WTC11 (cell line): ENCODE data around the gene TFEB. TPM values are rescaled to one million over a fixed set of nuclear protein-coding genes. Genes with fewer than 3 reads are reported as not detected.

ENCODE experiments used
- ATAC-seq: fragments of 200-7000 bp; cut with Tn5 transposase; 2 replicates; pipeline ENCODE4 v1.10.0; 2021; ENCODE audit warnings: mild to moderate bottlenecking, moderate library complexity
- CTCF ChIA-PET: fragments of 300-600 bp; sonication (Branson Sonifier 250); formaldehyde crosslinking; loops from one replicate; lab custom pipeline; 2021; ENCODE audit warnings: antibody characterized with exemption; lab: Charles Lee
- POLR2A ChIA-PET: fragments of 350-600 bp; sonication (Branson Sonifier 250); formaldehyde crosslinking; loops from one replicate; lab custom pipeline; 2021; ENCODE audit warnings: antibody characterized with exemption; lab: Charles Lee
- DNase-seq: peaks from one replicate; pipeline ENCODE4 v3.0.0; 2021; ENCODE audit warnings: low spot score
- H3K27ac Mint-ChIP-seq: 2 replicates; pipeline ENCODE4 v1.8.0; 2021; ENCODE audit warnings: mixed read lengths
- H3K27me3 Mint-ChIP-seq: 2 replicates; pipeline ENCODE4 v1.8.0; 2021; ENCODE audit warnings: low read depth, mild to moderate bottlenecking, moderate library complexity, mixed read lengths
- H3K36me3 Mint-ChIP-seq: 2 replicates; pipeline ENCODE4 v1.8.0; 2021; ENCODE audit warnings: mixed read lengths
- H3K4me1 Mint-ChIP-seq: 2 replicates; pipeline ENCODE4 v1.8.0; 2022; ENCODE audit warnings: mixed read lengths
- H3K4me3 Mint-ChIP-seq: 2 replicates; pipeline ENCODE4 v1.8.0; 2021; ENCODE audit warnings: mild to moderate bottlenecking, moderate library complexity, mixed read lengths
- H3K9me3 Mint-ChIP-seq: 2 replicates; pipeline ENCODE4 v1.8.0; 2021; ENCODE audit warnings: mixed read lengths
- AR ChIP-seq: fragments of 250-450 bp; sonication (Bioruptor Pico); IDR thresholded peaks from 2 replicates; pipeline ENCODE4 v1.9.0; 2021; ENCODE audit warnings: mild to moderate bottlenecking
- CBFB ChIP-seq: sonication (generic); formaldehyde crosslinking; IDR thresholded peaks from 2 replicates; pipeline ENCODE4 v1.8.1; 2022; ENCODE audit warnings: mild to moderate bottlenecking, low read depth, missing genetic modification reagents
- CDX4 ChIP-seq: fragments of 250-450 bp; sonication (Bioruptor Pico); IDR thresholded peaks from 2 replicates; pipeline ENCODE4 v1.9.0; 2021; ENCODE audit warnings: moderate library complexity, mild to moderate bottlenecking, inconsistent platforms, borderline replicate concordance
- EMX1 ChIP-seq: fragments of 250-450 bp; sonication (Bioruptor Pico); IDR thresholded peaks from 2 replicates; pipeline ENCODE4 v1.8.0; 2021; ENCODE audit warnings: mild to moderate bottlenecking
- ETV6 ChIP-seq: sonication (generic); formaldehyde crosslinking; IDR thresholded peaks from 2 replicates; pipeline ENCODE4 v1.8.1; 2022; ENCODE audit warnings: mild to moderate bottlenecking, missing genetic modification reagents
- FOXK1 ChIP-seq: sonication (generic); formaldehyde crosslinking; IDR thresholded peaks from 2 replicates; pipeline ENCODE4 v1.8.0; 2022; ENCODE audit warnings: mild to moderate bottlenecking, moderate library complexity, missing genetic modification reagents
- FOXP4 ChIP-seq: sonication (generic); formaldehyde crosslinking; IDR thresholded peaks from 2 replicates; pipeline ENCODE4 v1.8.0; 2022; ENCODE audit warnings: mild to moderate bottlenecking, missing genetic modification reagents
- HMGA2 ChIP-seq: fragments of 250-450 bp; sonication (Bioruptor Pico); IDR thresholded peaks from 2 replicates; pipeline ENCODE4 v1.4.0; 2021; ENCODE audit warnings: mild to moderate bottlenecking, moderate library complexity
- IRF2 ChIP-seq: sonication (generic); formaldehyde crosslinking; IDR thresholded peaks from 2 replicates; pipeline ENCODE4 v1.8.0; 2022; ENCODE audit warnings: low read depth, missing genetic modification reagents, borderline replicate concordance
- JUN ChIP-seq: sonication (generic); formaldehyde crosslinking; IDR thresholded peaks from 2 replicates; pipeline ENCODE4 v1.8.0; 2023; ENCODE audit warnings: mild to moderate bottlenecking, missing genetic modification reagents
- MAX ChIP-seq: sonication (generic); formaldehyde crosslinking; IDR thresholded peaks from 2 replicates; pipeline ENCODE4 v1.8.0; 2022; ENCODE audit warnings: mild to moderate bottlenecking, missing genetic modification reagents
- MYBL2 ChIP-seq: sonication (generic); formaldehyde crosslinking; IDR thresholded peaks from 2 replicates; pipeline ENCODE4 v1.8.1; 2023; ENCODE audit warnings: mild to moderate bottlenecking, moderate library complexity, missing genetic modification reagents
- NFATC4 ChIP-seq: fragments of 250-450 bp; sonication (Bioruptor Pico); IDR thresholded peaks from 2 replicates; pipeline ENCODE4 v1.9.0; 2021; ENCODE audit warnings: mild to moderate bottlenecking
- NR2C2 ChIP-seq: sonication (generic); formaldehyde crosslinking; IDR thresholded peaks from 2 replicates; pipeline ENCODE4 v1.8.0; 2022; ENCODE audit warnings: mild to moderate bottlenecking, missing genetic modification reagents
- OVOL2 ChIP-seq: fragments of 250-450 bp; sonication (Bioruptor Pico); IDR thresholded peaks from 2 replicates; pipeline ENCODE4 v1.9.0; 2021; ENCODE audit warnings: mild to moderate bottlenecking, borderline replicate concordance
- SMAD3 ChIP-seq: sonication (generic); formaldehyde crosslinking; IDR thresholded peaks from 2 replicates; pipeline ENCODE4 v1.8.0; 2022; ENCODE audit warnings: missing genetic modification reagents, mild to moderate bottlenecking, borderline replicate concordance
- SP1 ChIP-seq: sonication (generic); formaldehyde crosslinking; conservative IDR thresholded peaks from 2 replicates; pipeline ENCODE4 v1.8.1; 2022; ENCODE audit warnings: missing genetic modification reagents
- TCF7 ChIP-seq: sonication (generic); formaldehyde crosslinking; IDR thresholded peaks from 2 replicates; pipeline ENCODE4 v1.8.0; 2022; ENCODE audit warnings: mild to moderate bottlenecking, low read depth, missing genetic modification reagents, moderate library complexity
- TEAD4 ChIP-seq: sonication (generic); formaldehyde crosslinking; IDR thresholded peaks from 2 replicates; pipeline ENCODE4 v1.8.0; 2022; ENCODE audit warnings: mild to moderate bottlenecking, missing genetic modification reagents
- ZNF219 ChIP-seq: sonication (generic); formaldehyde crosslinking; IDR thresholded peaks from 2 replicates; pipeline ENCODE4 v1.8.0; 2023; ENCODE audit warnings: missing genetic modification reagents, mild to moderate bottlenecking, borderline replicate concordance
- ZNF416 ChIP-seq: fragments of 250-450 bp; sonication (Bioruptor Pico); IDR thresholded peaks from 2 replicates; pipeline ENCODE4 v1.9.0; 2021; ENCODE audit warnings: mild to moderate bottlenecking, inconsistent platforms
- ZNF532 ChIP-seq: fragments of 250-450 bp; sonication (Bioruptor Pico); IDR thresholded peaks from 2 replicates; pipeline ENCODE4 v1.9.0; 2021; ENCODE audit warnings: mild to moderate bottlenecking, borderline replicate concordance
- ZNF671 ChIP-seq: fragments of 250-450 bp; sonication (Bioruptor Pico); IDR thresholded peaks from 2 replicates; pipeline ENCODE4 v1.8.0; 2021; ENCODE audit warnings: mild to moderate bottlenecking
- ZSCAN18 ChIP-seq: fragments of 250-450 bp; sonication (Bioruptor Pico); IDR thresholded peaks from 2 replicates; pipeline ENCODE4 v2.1.2; 2022; ENCODE audit warnings: mild to moderate bottlenecking, moderate library complexity
- total RNA-seq: library from RNA; stranded (reverse); gene quantifications from 3 replicates; pipeline ENCODE4 v1.2.3, GENCODE V29; 2021
- TF ChIP-seq, protein P1 (sequence below): sonication (generic); formaldehyde crosslinking; IDR thresholded peaks from 2 replicates; pipeline ENCODE4 v1.8.0; 2022; ENCODE audit warnings: mild to moderate bottlenecking, missing genetic modification reagents

TFEB gene
- total RNA-seq, 1 experiment from 2014 or later, result 3.9 TPM

- H3K9me3 Mint-ChIP-seq, result peaks cover 16% of the 10 kb centered on the region
- peaks cover 13% of the 10 kb centered on the region for H3K4me1 Mint-ChIP-seq
- DNase-seq (no peak), ATAC-seq (no peak)
- ChIA-PET CTCF (no interaction called here), POLR2A (no interaction called here)
- H3K27me3 Mint-ChIP-seq, result peaks cover 19% of the 10 kb centered on the region
- no peaks in the 10 kb centered on the region for H3K36me3 Mint-ChIP-seq
- no peak overlapping the region for H3K4me3 Mint-ChIP-seq
- H3K27ac Mint-ChIP-seq, result no peak overlapping the region
- TF ChIP-seq OVOL2 (CRISPR knock-in tag) (no peak), ZNF532 (CRISPR knock-in tag) (no peak), NR2C2 (no peak), SMAD3 (CRISPR knock-in tag) (no peak), EMX1 (CRISPR knock-in tag) (no peak), ZNF671 (CRISPR knock-in tag) (no peak), CBFB (CRISPR knock-in tag) (no peak), CDX4 (CRISPR knock-in tag) (no peak), FOXK1 (CRISPR knock-in tag) (no peak), TCF7 (no peak), ETV6 (no peak), NFATC4 (CRISPR knock-in tag) (no peak)
Observed at GRCh38 chr6:41668968-41669367, 66.4 kb downstream of the TFEB start.

DNA sequence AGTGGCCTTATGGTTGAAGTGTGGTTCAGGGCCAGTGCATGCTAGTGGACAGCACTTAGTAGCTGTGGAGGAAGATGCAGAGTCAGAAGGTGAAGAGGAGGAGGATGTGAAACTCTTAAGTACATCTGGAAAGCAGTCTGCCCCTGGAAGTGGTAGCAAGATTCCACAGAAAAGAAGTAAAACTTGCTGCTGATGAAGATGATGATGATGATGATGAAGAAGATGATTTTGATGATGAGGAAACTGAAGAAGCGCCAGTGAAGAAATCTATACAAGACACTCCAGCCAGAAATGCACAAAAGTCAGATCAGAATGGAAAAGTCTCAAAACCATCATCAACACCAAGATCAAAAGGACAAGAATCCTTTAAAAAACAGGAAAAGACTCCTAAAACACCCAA is 68.2 kb downstream of the TFEB start:
- Mint-ChIP-seq H3K9me3 (peaks cover 16% of the 10 kb centered on the region), H3K27ac (no peak overlapping the region), H3K27me3 (peaks cover 22% of the 10 kb centered on the region), H3K36me3 (no peaks in the 10 kb centered on the region), H3K4me1 (peaks cover 5% of the 10 kb centered on the region; the same call in 1 of the 2 replicates), H3K4me3 (no peak overlapping the region)
- DNase-seq (no peak), ATAC-seq (no peak)
- ChIA-PET POLR2A (no interaction called here), CTCF (no interaction called here)
- TF ChIP-seq FOXK1 (CRISPR knock-in tag), result no peak
- no peak for TF ChIP-seq ETV6
- no peak for TF ChIP-seq TCF7
- TF ChIP-seq IRF2 (CRISPR knock-in tag), result no peak
- no peak for TF ChIP-seq ZSCAN18 (CRISPR knock-in tag)
- no peak for TF ChIP-seq TEAD4 (CRISPR knock-in tag)
- no peak for TF ChIP-seq SP1 (CRISPR knock-in tag)
- no peak for TF ChIP-seq ZNF416 (CRISPR knock-in tag)
- TF ChIP-seq FOXP4, result no peak
- no peak for TF ChIP-seq ZNF219 (CRISPR knock-in tag)
- TF ChIP-seq, protein P1, sequence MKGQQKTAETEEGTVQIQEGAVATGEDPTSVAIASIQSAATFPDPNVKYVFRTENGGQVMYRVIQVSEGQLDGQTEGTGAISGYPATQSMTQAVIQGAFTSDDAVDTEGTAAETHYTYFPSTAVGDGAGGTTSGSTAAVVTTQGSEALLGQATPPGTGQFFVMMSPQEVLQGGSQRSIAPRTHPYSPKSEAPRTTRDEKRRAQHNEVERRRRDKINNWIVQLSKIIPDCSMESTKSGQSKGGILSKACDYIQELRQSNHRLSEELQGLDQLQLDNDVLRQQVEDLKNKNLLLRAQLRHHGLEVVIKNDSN (CRISPR knock-in tag), result no peak
- TF ChIP-seq HMGA2, result no peak
- TF ChIP-seq MYBL2 (CRISPR knock-in tag), result no peak
- no peak for TF ChIP-seq AR (CRISPR knock-in tag)
- no peak for TF ChIP-seq JUN (CRISPR knock-in tag)
- no peak for TF ChIP-seq MAX (CRISPR knock-in tag)
